Measurements from ENCODE around the gene MATN3.
A peak's percentile ranks its signal among the peaks of the same experiment; 100 is the strongest.
"Not testable (repeated sequence)": the region's sequence is repeated elsewhere in the genome, so short reads cannot be mapped to it uniquely, and the experiment has no call there.

MATN3 gene, protein sequence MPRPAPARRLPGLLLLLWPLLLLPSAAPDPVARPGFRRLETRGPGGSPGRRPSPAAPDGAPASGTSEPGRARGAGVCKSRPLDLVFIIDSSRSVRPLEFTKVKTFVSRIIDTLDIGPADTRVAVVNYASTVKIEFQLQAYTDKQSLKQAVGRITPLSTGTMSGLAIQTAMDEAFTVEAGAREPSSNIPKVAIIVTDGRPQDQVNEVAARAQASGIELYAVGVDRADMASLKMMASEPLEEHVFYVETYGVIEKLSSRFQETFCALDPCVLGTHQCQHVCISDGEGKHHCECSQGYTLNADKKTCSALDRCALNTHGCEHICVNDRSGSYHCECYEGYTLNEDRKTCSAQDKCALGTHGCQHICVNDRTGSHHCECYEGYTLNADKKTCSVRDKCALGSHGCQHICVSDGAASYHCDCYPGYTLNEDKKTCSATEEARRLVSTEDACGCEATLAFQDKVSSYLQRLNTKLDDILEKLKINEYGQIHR

GRCh38 chr2:20012282-20013125, at the start of gene MATN3:
Gene MATN3, minus strand, starts transcription at chr2:20012668. Its CDS starts 37 bp downstream, at chr2:20012631.
- DNase-seq, result no peak

DNA sequence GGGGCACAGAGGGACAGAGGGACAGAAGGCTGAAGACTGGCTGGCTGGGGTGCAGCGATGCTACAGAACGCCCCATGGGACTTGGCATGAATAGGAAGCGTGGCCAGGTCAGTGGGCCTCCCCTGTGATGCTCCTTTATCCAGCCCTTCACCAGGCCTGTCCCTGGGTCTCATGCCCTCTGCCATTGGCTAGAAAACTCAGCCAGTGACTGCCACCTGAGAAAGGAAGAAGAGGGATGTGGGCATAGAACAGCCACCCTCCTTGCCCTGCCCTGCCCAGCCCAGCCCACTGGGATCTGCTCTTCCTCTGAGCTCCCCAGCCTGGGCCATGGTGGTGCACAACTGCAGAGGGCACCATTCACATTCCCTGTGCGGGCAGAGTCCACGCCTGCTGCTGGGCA, 49.5 kb upstream of the MATN3 start:
- DNase-seq, result no peak

DNA sequence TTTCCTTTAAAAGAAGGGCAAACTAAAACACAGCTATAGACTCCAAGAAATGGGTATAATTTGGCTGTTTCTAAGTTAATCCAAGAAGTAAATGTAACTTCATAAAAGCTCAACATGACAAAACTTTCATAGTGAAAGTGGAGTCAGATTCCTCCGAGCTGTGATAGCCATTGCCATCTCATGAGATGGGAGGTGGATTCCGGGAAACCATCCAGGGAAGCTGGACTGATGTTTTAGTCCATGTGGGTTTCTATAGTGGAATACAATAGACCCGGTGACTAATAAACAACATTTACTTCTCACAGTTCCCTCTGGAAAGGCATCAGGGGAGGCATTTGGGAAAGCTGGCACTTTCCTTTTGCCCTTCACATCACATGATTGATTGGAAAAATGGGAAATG, 49.0 kb upstream of the MATN3 start:
- DNase-seq, result no peak

GRCh38 chr2:20060106-20060505, 47.6 kb upstream of the MATN3 start:
- DNase-seq, result no peak

DNA sequence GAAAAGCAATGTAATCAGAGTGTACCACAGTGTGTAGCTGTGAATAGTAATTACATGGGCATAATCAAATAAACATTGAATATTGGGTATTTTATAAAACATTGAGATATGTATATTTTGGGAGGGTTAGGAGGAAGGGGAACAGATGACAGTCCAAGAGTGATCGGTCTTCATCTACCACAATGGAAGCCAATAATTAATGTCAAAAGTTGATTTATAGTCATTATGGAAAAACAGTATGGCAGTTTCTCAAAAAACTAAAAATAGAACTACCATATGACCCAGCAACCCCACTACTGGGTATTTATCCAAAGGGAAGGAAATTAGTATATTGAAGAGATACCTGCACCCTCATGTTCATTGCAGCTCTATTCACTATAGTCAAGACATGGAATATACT, 44.8 kb upstream of the MATN3 start:
- no peak for DNase-seq

GRCh38 chr2:20054931-20055330, 42.5 kb upstream of the MATN3 start:
- DNase-seq, result no peak

- DNase-seq, result no peak
These were observed 41.7 kb upstream of the MATN3 start for GRCh38 chr2:20054119-20054518.

- DNase-seq, result no peak
These were observed 40.4 kb upstream of the MATN3 start for GRCh38 chr2:20052861-20053281.

DNA sequence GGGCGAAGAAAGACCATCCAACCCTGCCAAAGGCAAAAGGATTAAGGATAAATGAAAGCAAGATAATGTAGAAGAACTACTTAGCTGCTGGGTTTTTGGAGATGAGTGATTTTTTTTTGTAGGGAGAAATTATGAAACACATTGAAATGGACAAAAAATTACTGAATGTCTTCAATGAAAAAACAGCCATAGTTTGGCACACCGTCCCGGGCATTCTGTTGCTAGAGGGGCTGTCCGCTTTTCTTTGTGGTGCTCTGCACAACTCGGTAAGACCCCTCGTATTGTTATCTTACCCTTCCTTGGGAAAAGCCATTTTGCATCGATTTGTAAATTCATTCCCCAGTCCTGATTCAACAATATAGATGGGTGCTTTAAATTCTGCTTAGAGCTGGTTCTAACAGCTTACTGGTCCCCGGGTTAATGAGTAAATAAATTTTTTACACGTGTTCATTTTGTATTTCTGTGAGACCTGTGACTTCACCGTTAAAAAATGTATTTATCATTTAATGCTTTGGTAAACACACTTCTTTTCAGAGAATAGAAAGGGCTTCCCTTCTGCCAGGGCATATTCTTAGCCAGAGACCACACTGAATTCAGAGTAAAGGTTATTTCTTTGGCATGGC, 39.9 kb upstream of the MATN3 start:
- DNase-seq, result no peak

DNA sequence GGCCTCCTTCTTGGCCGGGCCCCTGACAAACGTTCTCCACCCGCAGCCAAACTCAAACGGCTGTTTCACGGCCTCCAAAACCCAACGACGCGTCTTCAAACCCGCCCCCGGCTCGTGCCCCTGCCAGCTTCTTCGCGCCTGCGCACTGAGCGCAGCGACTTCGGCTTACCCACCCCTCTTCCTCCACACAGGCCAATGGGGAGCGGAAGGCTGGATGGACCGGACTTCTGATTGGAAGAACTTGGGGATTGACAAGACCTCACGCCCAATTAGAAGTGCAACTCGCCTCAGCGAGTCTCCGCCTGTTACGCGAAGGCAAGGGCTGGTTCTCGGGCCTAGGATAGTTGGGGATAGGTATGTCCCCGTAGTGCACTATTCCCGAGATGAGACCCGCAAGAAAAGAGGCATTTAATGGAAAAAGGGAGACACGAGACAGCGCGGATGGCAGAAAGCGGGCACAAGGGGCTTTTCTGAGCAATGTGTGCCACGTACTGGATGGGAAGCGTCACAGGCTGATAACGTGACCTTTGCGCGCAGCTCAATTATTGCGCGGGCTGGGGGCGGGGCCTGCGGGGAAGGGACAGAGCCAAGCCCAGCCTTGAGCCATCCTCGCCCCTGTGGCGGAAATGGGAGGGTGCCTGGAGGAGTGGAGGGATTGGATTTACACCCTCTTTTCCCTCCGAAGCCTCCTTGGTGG, 39.2 kb upstream of the MATN3 start, which contains the start of gene LAPTM4A:
Gene LAPTM4A (minus strand): TSS at position 97 of the 697 bp plus-strand sequence. CDS start 108 bp downstream, outside the sequence.
- peak; percentile 99 for DNase-seq

DNA sequence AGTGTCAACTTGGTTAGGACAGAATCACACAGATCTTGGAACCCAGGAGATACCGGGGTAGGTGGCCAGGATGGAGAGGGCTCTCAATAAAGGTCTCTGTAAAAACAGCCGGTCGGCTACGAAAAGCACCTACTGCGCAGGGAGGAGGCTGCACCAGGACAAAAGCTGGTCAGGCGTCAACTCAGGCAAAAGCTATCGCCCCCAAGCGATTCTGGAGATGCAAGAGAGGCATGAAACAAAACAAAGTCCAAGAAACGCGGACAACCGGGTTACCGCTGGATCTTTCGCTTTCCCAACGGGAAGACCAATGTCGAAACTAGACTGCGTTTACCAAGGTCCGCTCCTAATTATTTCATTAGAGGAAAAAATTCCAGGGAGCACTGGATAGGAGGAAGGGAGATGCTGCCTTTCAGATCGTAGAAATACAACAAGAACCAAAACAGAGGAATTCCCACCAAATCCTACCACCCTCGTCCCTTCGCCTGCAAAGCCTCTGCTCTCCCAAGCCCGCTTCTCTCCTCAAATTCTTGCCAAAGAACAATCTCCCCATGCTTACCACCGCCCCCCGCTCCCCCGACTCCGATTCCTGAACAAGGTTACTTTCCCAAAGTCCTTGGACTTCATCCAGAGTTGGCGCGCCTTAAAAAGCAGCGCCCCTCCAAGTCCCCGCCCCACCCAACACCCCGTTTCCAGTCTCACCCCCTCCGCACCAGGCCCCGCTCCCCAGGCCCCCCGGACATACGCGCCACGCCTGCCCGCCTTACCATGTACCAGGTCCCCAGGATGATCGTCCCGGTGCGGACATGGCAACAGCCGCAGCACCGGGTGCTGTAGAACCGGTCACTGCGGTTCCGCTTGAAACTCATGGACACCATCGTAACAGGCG, 38.4 kb upstream of the MATN3 start:
- DNase-seq, result peak; percentile 72

- peak; percentile 88 for DNase-seq
These were observed 37.7 kb upstream of the MATN3 start for GRCh38 chr2:20050104-20050645.

DNA sequence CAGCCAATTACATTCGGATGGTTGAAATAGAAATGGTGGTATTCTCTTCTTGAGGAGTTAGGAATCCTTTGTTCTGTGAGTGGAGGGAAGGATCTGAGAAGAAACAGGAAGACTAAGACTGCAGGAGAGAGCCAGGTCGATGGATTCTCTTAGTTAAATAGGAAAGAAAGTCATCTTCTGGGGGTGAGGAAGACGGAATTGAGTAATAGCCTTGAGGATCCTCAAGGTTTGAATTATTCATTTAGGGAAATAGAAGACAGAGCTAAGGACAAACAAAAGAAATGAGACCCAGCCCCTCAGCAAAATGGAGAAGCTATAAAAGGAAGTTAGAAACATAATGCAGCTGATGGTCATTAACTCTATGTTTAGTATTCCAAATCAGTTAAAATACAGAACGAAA, 37.2 kb upstream of the MATN3 start:
- DNase-seq, result no peak

DNA sequence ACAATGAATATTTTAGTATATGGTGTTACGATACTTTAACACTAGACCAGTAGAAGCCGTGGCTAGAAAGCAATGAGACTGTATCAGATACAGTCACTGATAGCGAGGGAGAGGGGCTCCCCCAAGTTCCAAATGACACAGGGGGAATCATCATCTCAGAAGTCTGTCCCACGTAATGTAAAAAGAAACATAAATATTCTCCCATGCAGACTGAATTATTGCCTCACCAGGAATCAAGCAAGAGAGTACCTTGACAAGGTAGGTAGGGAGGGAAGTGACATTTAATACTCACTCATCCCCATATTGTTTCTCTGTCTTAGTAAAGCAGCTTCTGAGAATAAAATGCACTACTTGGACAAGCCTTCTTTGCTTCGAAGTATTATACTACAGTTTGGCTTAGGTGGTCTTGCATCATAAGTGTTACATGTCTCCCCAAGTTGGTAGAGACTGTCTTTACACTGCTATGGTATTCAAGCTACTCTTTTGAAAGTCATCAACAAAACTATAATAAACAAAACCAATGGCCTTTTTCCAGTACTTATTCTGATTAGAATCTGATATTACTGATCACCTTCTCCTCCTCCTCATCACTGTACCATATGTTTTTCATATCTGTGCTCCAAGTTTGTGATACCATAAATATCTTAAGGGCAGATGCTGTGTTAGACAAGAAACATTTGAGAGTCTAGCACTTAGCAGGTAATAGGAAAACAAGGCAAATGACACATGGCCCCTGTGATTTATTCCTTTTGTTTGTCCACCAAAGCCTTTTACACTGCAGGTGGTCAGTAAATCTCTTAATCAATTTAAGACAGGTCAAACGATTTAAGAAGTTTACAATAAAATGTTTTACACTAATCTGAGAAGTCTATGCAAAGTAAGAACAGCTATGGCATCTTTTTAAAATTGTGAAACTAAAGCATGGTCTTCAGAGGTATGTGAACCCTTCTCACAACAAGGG, 36.3 kb upstream of the MATN3 start:
- no peak for DNase-seq

DNA sequence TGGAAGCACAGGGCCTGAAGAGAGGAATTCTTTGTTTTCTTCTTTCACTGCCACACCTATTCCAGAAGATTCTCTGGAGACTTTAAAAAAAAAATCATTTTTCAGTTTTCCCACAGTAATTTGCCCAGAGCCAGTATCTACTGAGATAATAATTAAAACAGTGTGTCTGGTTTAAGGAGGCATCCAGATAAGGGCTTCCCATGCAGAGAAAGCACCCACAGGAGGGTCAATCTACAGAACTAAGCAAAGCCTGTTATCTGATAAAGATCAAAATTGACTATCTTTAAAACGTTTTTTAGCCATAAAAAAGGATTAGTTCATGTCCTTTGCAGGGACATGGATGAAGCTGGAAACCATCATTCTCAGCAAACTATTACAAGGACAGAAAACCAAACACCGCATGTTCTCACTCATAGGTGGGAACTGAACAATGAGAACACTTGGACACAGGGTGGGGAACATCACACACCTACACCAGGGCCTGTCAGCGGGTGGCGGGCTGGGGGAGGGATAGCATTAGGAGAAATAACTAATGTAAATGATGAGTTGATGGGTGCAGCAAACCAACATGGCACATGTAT, 33.3 kb upstream of the MATN3 start:
- DNase-seq, result not testable (repeated sequence)

GRCh38 chr2:20044778-20045177, 32.3 kb upstream of the MATN3 start:
- DNase-seq, result no peak

DNA sequence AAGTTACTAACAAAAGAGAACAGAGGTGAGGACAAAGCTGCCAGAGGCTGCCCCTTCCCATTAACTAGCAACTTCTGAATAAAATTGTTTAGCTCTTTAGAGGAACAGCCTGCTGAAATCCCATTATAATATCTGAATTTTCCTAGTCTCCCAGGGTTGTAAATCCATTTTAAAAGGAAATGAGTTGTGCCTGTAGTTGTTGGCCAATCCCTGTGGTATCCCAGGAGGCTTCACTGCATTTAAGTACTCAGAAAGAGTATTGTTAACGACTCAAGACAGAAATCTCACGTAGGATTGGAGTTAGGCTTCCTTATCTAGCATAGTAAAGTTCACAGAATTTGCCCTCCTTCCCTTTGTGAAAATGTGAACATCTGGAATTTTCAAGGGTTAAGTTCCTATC, 30.1 kb upstream of the MATN3 start:
- DNase-seq, result no peak

DNA sequence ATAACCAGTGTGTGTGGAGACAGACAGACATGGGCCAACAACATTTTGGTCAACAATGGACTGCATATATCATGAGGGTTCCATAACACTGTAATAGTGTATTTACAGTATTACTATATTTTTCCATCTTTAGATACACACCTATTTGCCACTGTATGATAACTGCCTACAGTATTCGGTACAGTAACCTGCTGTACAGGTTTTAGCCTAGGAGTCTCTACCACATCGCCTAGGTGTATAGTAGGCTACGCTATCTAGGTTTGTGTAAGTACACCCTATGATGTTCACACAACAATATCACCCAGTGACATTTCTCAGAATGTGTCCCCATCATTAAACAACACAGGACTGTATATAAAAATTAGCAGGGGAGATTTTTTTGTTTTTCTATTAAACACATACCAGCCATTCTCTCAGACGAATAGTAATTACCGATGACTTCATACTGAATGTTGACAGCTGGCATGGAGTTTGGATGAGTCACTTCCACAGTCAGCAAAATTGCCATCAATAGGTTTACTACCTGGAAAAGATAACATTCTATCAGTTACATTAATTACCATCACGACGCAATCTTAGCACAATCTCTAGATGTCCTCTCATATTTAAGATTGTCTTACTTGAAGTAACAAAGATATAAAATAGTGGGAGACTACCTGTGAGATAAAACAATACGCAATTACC, 28.2 kb upstream of the MATN3 start:
- DNase-seq, result no peak

DNA sequence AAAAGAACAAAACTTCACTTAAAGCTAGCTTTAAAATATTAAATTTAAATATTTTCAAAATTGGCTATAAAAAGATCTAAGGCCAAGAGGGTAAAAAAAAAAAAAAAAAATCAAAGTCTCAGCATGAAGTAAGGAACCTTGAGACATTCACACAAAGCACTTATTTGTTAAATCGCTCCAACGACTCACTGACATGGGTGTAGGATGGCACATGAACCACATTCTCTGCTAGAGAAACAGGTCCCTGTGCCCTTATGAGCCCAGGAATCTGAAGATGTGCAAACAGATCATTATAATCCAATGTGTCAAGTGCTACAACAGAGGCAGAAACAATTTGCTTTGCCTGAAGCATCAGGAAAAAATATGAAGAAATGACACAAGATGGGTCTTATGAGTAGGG, 25.2 kb upstream of the MATN3 start:
- DNase-seq, result no peak
